CD4-positive, alpha-beta T cell treated with Interleukin-15 for 1 hour (primary cell): ENCODE data around the gene MTFMT.
A peak's percentile ranks its signal among the peaks of the same experiment; 100 is the strongest.
"Not testable (repeated sequence)": the region's sequence is repeated elsewhere in the genome, so short reads cannot be mapped to it uniquely, and the experiment has no call there.

Source experiments
- DNase-seq: peaks from one replicate; pipeline ENCODE4 v3.0.0-alpha.2; 2020

The MTFMT gene

DNA sequence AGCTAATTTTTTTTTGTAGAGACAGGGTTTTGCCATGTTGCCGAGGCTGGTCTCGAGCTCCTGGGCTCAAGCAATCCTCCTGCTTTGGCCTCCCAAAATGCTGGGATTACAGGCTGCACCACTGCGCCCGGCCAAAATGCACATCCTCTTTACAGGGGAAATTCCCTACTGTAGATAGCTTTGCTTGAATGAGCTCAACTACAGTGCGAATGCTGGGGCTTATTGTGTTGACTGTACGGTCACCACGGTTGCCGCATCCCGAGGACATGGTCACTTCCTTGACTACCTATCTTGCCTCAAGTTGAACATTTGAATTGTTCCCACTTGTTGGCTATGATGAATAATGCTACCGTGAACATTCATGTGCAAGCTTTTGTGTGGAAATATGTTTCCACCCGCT is 5.3 kb upstream of the MTFMT start:
- DNase-seq: no peak

DNA sequence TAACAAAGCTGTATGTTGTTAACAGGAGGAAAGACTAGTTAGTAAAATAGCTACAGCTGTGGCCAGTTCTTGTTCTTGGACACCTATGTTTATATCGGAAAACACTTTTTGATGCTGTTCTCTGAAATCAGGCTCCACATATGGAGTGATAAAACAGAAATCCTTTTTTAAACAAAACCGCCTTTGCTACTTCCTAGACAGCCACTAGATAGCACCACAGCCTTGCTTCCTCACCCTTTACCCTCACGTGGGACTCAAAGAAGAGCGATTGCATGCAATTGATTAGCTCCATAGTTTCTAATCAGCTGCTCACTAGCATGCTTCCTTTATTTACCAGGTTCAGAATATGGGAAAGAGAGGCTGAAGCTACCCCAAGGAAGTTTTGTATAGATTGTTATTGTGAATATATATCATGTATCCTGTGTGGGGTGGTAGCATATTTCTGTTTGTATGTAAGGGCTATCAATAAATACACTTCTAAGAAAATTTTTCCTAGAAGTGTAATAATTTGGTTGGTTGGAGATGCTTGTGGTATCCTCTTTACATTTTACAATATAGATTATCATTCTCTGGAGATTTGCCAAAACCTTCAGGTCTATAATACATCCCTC is 4.3 kb upstream of the MTFMT start:
- no peak for DNase-seq

DNA sequence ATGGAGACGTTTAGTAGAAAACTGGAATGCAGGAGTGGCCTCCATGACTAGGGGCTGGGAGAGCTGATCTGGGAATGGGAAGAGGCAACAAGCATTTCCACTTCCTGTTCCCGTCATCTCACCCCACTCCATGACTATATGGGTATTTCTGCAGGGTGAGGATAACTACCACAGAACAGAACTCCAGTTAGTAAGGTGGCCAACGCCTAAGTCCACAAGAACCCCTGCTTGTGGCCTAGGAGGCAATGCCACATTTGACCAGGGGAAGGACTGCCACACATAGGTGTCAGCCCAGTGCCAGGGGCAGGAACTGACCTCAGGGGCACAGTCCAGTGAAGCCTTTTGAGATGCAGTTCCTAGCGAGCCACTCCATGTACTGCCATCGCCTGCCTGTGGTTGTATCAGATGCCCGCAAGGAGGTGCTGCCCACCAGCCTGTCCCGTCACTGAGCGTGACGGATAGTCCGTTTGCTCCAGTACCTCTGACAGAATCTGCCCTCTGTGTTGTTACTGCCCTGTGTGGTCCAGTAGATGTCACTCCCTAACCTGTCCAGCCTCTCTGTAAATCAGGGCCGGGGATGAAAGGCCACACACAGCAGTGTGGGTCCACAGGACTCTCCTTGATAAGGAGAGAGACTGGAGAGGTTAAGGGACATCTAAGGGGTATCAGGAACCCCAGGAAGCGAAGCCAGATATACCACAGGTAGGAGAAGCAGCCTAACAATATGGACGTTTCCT is 3.5 kb upstream of the MTFMT start:
- peak; percentile 55 for DNase-seq

DNA sequence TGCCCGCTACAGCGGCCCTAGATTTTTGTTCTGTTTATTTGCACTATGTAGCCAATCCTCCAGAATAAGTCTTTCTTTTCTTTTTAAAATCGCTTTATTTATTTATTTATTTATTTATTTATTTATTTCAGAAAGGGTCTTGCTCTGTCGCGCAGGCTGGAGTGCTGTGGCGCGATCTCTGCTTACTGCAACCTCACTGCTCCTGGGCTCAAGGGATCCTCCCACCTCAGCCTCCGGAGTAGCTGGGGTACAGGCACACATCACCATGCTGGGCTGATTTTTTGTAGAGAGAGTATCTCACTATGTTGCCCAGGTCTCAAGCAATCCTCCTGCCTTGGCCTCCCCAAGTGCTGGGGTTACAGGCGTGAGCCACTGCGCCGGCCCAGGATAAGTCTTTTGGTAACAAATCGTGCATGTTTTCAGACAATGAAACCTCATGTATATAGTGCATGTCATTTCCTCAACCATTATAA is 333 bp upstream of the MTFMT start:
- DNase-seq: no peak

DNA sequence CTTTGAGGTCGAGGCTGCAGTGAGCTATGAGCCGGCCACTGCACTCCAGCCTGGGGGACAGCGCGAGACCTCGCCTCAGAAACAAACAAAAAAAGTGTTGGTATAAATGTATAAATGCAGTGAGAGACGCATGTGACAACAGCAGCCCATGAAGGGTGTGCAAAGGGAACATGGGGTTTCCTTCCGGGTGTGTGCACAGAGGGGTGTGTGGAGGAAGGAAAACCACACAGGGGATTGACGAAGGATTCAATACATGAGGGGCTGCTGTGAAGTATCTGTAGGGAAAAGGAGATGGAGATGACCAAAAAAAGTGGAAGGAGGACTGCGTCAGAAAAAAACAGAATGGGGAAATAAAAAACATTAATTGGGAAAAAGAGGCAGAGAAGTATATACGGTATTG is 1.1 kb downstream of the MTFMT start:
- DNase-seq: no peak

DNA sequence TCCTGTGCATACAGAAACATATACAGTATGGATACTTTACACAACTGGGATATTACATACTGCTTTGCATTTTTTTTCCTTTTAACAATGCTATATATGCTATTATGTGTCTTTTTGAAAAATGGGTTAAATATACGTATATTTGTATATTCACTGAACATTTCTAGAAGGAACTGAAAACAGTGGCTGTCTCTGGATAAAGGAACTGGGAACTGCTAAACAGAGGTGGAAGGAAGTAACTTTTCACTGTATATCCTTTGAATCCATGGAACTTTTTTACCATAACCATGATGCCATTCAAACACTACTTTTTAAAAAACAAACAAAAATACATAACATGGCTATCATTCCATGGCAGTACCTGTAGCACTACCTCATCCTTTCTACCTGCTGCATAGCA is 1.8 kb downstream of the MTFMT start:
- no peak for DNase-seq

DNA sequence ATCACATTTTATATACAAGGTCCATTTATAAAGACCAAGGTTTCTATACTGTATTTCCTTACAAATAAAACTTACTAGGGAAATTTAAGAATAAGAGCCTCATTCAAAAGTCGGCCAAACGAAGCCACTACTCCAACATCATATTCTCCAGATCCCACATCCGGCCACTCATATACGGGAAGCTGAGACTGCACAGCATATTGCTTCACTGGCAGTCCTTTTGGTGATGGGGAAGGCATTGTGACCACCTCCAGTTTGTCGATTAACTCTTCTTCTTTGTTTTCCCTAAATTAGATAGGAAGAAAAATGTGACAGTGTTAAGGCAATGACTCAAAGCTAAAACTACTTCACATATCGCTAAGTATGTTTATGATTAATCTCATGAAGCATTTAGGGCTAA is 2.7 kb downstream of the MTFMT start:
- no peak for DNase-seq

DNA sequence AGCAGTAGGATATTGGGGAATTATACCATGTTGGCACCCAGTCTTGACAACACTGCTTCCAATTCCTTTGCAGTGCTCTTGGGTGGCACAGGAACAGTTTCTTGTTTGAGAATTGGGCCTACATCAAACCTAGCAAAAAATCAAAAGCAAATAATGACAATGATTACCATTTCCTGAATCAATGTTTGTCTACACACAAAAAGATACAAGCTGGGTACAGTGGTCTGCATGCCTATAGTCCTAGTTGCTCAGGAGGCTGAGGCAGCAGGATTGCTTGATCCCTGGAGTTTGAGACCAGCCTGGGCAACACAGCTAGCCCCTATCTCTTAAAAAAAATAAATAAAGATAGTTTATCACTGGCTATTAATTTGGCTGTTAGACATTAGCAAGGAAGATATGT is 8.0 kb downstream of the MTFMT start:
- no peak for DNase-seq

DNA sequence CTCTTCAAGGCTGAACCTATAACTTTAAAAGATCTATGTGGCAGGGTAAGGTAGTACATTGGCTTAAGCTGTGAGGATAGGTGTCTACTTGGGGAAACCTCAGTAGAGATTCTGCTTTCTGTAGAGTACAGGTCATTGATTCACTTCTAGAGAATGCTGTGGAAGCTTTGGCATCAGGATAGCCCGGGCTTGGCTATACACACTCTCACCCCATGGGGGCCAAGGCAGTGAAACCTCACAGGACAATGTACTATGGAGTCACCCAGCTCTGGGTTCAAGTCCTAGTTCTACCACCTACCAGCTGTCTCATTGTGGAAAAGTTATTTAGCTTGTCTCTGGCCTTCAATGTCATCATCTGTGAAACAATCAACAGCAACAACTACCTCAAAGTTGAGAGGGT is 9.0 kb downstream of the MTFMT start:
- no peak for DNase-seq

DNA sequence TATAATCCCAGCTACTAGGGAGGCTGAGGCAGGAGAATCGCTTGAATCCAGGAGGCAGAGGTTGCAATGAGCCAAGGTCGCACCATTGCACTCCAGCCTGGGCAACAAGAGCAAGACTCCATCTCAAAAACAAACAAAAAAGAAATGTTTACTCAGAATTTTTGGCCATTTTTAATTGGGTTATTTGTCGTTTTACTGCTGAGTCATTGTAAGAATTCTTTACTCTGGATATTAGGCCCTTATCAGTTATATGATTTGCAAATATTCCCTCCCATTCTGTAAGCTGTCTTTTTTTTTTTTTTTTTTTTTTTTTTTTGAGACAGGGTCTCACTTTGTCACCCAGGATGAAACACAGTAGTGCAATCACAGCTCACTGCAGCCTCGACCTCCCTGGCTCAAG is 18.2 kb downstream of the MTFMT start:
- DNase-seq: not testable (repeated sequence)

DNA sequence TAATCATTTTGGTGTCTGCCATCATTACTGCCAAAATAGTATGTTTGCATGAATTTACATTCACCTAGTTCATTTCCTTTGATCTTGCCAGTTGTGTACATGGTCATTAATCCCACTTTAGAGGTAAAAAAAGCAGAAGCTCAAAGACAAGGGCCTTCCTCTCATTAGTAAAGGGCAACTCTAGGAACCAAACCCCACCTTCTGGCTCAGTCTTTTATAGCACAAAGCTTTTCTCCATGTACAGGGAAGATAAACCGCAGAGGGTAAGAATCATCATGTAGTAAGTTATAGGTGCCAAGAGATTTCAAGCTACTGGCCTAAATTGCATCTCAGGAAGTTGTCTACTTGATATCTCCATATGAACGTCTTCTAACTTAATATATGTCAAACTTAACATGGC is 20.5 kb downstream of the MTFMT start:
- DNase-seq: no peak

DNA sequence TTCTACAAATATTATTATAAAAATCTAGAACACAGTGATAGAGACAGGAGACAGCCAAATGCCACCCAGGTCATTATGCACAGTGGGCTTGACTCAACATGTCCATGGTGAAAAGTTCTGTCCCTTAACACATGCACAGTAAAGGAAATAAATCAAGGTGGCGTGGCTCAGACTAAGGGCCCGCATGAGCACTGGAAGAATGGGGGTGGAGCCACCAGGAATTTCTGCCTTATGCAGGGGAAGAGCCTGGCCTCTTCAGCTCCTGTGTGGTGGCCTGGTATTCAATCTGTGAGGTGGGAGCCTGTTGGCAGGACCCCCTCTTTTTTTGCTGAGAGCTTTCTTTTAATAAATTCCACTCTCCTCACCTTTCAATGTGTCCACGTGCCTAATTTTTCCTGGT is 22.6 kb downstream of the MTFMT start:
- DNase-seq: no peak

DNA sequence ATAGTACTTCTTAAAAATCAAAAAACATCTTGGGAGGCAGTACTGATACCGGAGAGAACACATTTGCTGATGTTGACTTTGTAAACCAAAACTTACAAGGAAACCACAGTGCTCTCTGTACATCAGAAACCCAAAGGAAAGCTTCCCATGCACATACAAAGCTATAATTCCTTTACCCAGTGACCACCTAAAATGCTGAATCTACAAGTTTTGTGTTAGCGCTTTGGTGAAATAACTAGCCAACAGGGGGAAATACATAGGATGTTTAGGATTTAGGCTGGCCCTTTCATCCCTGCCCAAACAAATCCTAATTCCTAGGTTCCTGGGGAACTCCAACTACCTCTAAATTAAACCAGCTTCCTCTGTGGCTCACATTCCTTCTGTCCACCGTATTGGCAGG is 24.4 kb downstream of the MTFMT start:
- no peak for DNase-seq

DNA sequence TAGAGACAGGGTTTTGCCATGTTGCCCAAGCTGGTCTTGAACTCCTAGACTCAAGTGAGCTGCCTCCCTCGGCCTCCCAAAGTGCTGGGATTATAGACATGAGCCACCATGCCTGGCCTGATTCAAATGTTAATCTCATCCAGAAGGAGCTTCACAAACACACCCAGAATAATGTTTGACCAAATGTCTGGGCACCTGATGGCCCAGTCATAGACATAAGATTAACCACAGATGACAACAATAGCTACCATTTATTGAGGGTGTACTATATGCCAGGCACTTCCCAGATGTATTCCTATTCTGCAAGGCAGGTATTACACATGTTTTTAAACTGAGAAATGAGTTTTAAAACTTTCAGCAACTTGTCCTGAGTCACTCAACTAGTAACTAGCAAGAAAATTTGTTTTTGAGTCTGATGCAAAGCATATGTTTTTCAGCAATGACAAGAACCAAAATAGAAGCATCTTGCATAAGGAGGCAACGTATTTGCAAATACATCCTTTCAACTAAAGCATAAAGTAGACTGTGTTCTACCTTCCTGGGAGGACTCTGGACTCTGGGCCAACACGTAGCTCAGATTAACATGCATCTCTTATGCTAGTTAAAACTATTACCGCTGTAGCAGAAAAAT is 31.6 kb downstream of the MTFMT start:
- DNase-seq: no peak

DNA sequence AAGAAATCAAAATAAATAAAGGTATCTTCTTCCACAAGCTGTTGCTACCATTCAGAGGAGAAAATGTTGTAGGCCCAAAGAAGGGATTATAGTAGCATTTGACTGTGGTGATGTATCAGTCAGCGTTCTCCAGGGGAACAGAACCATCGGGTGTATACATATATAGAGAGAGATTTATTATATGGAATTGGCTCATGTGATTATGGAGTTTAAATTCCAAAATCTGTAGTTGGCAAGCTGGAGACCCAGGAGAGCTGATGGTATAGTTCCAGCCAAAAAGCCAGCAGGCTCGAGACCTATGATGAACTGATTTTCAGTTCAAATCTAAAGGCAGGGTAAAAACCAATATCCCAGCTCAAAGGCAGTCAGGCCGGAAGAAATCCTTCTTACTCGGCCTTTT is 32.4 kb downstream of the MTFMT start:
- no peak for DNase-seq

DNA sequence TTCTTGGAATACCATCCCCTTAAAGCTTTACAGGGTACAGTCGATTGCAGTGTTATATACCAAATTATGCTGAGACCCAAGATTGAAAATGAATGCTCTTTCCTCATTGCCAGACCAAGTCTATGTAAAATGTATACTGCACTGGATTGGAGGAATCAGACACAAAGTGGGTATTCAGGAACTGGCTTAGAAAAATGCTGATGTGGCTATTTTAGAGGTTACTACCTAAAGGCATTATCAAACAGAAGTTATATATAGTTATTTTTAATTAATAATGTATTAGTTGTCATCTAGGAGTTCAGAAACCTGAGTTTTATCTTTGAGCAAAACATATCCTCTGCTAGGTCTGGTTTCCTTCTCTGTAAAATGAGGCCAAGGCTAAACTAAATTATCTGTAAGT is 36.1 kb downstream of the MTFMT start:
- DNase-seq: no peak

DNA sequence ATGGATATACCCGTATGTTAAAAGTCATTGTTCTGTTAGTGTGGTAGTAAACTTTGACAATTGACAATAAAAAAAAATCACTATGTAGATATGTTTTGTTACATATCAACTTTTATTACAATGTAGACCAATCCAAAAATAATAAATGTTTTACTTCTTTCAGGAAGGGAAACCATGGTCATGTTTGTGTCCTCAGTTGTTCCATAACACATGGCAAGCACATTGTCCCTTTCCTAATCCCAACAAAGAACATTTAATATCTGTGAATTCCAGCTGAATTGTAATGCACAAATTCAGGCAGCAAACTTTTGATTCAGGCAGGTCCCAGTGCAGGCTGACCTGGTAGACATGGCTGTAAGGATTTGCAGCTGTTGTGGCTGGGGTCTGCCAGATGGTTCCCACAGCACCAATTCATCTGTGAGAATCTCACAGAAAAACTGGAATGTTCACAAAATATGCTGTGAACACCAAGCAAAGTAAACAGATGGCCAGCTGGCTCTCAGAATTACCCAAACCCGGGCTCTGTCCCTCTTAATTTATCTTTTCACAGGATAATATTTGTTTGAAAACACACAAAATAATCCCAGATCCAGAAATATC is 37.8 kb downstream of the MTFMT start:
- no peak for DNase-seq

DNA sequence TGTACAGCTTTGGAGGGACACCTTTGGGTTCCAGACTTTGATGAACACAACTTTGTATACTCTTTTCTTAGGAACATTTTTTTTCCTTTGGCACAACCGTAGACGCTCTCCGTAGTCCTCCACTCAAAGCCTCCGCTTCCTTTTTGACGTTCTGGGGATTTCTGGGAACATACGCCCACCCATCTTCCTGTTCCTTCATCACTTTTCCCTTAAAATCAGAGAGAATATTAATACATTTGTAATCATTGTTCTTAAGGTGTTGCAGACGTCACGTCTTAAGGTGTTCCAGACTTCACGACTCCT is 39.3 kb downstream of the MTFMT start:
- no peak for DNase-seq

DNA sequence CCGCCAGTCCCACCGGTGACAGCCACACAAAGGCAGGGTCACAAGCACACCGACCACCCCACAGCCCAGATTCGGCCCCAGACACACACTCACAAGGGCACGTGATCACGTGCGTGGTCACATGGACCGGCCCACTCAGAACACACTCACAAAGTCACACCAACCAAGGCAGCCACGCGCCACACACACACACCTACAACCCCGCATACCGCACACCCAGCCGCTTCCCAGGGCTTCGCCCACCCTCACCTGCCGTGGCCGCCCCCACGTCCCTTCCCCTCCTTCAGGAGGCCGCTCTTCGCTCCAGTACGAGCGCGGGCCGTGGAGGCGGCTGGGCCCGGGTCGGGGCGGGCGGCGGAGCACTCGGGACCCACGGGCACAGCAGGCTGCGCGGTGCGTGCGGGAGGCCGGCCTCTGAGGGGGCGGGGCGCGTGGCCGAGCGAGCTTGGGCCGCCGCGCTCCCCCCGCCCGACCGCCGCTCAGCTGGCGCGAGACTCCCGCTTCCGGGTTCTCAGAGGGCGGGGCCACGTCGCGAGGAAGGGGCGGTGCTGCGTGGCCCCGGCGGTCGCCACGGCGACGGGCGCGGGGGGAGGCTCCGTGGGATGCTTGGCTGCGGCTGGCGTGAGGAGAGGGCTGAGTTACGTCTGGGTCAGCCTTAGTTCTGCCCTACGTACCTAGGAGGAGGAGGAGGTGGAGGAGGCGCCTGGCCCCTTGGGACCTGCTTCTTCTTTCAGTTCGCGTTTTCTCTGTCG is 39.8 kb downstream of the MTFMT start, which contains the start of gene SPG21:
Gene SPG21, minus strand, starts transcription at position 499 of the 752 bp plus-strand sequence. CDS start 6,345 bp downstream, outside the sequence.
- DNase-seq: peak; percentile 93

DNA sequence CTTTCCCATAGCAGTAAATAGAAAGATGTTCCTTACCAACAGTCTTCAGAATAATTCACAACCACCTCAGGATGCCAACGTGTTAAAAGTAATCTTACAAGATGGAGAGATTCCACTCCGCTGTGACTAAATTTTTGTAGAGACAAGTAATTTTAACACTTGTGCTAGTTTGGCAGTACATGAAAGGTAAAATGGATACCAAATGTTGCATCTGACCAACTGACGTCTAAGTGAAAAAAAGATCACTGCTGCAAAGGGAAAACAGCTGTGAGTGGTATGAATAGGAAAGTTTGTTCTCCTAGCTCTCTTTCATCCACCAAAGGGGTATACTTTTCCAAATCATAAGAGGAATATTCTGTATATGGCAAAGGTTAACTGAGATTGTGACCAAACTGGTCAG is 42.3 kb downstream of the MTFMT start:
- DNase-seq: no peak

DNA sequence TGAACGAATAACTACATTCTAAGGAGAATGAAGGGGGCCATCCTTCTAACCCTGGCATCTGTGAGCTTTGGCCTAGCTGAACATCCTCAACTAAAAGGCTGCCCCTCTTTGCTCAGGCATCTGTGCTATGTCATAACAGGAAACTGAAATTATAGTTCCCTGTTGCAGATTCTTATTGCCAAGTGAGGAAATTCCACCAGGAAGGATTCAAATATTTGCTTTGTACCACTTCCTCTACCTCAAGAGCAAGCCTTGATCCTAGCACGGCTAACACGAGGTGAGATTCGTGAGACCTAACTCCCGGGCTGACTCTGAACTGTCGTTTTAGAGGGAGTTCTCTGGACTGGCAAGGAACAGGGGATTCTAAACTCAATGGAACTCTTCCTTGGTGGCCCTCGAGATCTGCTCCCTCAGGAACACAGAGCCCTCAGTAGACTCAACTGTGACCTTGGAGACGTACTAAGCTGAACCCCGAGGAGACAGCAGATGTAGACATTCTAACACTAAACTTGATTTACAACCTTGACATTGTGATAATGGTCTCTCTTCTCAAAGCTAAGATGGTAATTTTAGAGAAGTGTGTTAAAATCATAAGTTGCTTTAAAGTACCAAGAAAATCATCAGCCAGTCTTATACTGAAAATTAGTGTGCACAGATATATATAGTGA is 43.9 kb downstream of the MTFMT start:
- DNase-seq: no peak

DNA sequence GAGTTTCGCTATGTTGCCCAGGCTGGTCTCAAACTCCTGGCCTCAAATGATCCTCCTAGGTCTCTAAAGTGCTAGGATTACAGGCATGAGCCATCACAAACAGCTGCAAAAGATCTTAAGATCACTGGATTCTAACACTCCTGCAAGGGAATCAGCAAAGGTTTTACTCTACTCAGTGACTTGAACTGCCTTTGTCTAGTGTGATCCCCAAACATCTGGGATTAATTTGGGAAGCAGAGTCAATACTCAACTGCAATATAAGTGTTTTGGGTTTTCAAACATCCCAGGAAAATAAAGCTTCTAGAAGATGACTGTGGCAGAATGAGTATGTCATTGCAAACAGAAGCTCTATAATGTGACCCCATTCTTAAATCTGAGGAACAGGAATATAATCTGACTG is 47.0 kb downstream of the MTFMT start:
- DNase-seq: no peak
